ENCODE results near the gene IER5L.

DNA sequence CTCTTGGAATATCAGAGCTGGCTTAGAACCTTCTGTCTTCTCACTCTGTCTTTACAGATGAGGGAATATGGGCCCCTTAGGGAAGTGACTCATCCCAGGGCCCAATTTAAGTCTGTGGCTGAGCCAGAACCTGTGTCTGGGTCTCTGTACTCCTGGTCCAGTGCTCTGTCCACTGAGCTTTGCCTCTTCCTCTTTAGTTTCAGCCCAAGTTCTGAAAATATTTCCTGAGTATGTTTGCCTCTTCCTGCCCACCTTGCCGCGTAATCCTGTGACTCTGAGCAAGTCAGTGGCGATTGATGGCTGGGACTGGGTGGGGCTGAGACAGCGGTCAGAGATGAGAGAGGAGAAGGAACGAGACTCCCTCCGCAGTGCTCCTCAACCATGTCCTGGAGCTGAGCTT lies 7.8 kb downstream of the IER5L start:
- TF ChIP-seq, protein P1, sequence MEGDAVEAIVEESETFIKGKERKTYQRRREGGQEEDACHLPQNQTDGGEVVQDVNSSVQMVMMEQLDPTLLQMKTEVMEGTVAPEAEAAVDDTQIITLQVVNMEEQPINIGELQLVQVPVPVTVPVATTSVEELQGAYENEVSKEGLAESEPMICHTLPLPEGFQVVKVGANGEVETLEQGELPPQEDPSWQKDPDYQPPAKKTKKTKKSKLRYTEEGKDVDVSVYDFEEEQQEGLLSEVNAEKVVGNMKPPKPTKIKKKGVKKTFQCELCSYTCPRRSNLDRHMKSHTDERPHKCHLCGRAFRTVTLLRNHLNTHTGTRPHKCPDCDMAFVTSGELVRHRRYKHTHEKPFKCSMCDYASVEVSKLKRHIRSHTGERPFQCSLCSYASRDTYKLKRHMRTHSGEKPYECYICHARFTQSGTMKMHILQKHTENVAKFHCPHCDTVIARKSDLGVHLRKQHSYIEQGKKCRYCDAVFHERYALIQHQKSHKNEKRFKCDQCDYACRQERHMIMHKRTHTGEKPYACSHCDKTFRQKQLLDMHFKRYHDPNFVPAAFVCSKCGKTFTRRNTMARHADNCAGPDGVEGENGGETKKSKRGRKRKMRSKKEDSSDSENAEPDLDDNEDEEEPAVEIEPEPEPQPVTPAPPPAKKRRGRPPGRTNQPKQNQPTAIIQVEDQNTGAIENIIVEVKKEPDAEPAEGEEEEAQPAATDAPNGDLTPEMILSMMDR (conservative IDR thresholded peaks at IDR 0.05; ENCODE audit: low read length): no peak
- TF ChIP-seq EZH2phosphoT487 (IDR thresholded peaks at IDR 0.05; ENCODE audit: borderline replicate concordance): no peak

Measured in Loucy (cell line).